Breast epithelium (tissue), 3 donors: ENCODE data around the gene NAALADL2.

Experiments used
- CTCF ChIP-seq, 3 donors: fragments of 450-650 bp; IDR thresholded peaks; one replicate each; pipeline ENCODE4 v1.5.1; 2016 to 2017; ENCODE audit warnings: antibody characterized with exemption in 3 of 3, mild to moderate bottlenecking in 3 of 3, moderate library complexity in 3 of 3
- POLR2A ChIP-seq: fragments of 450-650 bp; IDR thresholded peaks from one replicate; pipeline ENCODE4 v1.6.1; 2016; ENCODE audit warnings: antibody characterized with exemption, mild to moderate bottlenecking, moderate library complexity

GRCh38 chr3:174815750-174816149, 43.4 kb upstream of the NAALADL2 start:
- TF ChIP-seq CTCF (IDR thresholded peaks at IDR 0.05) (no peak), POLR2A (no peak)
